Bone marrow (tissue), 2 donors: Measurements from ENCODE around the gene SMYD1.

Source experiments
- DNase-seq, 2 donors: peaks; one replicate each; lab custom pipeline; 2025; lab: John Stamatoyannopoulos, UW

The SMYD1 gene

GRCh38 chr2:88122141-88122884 is 54.7 kb downstream of the SMYD1 start:
- DNase-seq, result no peak

DNA sequence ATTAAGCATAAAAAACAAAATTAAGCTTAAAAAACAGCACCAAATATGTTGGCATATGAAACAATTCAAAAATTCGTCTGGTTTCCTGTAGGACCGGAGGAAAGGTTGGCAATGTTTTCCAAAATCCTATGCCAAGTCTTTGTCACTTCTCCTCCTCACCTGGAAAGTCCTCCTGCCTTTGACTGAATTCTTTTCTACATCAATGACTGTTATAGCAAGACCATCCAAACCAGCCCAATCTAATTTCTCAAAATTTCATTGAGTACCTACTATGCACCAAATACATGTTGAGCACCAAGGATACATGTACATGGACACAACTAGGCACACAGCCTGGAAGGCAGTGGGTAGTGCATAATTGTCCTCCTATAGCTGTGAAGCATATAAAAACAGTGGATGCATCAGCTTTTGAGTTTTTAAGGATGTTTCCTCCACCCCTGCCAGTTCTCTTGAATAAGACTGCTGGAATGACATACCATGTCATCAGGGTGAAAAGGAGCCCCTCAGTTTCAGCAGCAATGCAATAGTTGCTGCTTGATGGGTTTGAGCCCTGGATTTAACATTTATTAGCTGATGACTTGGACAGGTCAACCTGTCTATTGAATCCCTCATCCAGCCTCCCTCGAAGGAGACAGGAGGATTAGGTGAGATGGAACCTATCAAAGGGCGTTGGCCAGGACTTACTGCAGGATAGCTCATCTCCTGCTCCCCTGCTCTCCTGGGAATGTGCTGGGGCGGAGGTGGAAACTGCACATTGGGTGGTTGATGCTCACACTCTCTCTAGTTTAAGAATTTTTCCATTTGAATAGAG is 55.7 kb downstream of the SMYD1 start:
- DNase-seq, result no peak

GRCh38 chr2:88123975-88124917 is 56.6 kb downstream of the SMYD1 start:
- no peak for DNase-seq

GRCh38 chr2:88125344-88125923 is 57.8 kb downstream of the SMYD1 start:
- DNase-seq, result no peak

DNA sequence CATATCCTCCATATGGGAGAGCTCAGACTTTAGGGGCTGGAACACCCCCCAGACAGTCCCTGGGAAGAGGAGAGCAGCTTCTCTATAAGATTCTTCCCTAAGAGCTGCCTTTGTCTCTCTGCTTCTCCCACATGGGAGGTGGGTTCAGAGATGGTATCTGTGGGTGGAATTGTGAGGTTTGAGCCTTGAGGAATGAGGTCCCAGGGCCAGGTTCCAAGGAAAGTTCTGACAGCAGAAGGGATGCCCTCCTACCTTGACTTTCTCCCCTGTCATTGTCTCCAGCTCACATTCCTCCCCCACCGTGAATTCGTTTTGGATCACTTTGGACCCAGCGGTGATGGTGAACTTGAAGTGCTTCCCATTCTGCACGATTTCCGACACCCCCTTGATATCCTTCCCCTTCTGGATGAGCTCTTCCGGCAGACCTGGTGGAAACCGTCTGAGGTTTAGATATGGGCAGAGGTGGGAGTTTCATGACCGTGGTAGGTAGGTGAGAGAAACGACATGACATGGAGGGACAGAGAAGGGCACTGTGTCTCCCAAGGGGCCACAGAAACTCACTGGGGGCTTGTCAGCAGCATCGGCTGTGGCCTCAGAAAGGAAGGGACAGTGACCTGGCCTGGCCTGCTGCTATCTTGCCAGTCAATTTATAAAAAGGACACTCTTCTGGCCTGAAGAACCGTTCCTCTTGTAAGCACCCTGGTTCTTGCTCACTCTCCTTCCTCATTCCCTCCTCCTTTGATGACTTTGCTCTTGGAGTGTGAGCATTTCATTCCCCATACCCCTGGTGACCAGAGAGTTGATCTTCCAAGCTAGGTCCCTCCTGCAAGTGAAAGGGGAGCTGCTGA is 58.5 kb downstream of the SMYD1 start:
- DNase-seq, result no peak

DNA sequence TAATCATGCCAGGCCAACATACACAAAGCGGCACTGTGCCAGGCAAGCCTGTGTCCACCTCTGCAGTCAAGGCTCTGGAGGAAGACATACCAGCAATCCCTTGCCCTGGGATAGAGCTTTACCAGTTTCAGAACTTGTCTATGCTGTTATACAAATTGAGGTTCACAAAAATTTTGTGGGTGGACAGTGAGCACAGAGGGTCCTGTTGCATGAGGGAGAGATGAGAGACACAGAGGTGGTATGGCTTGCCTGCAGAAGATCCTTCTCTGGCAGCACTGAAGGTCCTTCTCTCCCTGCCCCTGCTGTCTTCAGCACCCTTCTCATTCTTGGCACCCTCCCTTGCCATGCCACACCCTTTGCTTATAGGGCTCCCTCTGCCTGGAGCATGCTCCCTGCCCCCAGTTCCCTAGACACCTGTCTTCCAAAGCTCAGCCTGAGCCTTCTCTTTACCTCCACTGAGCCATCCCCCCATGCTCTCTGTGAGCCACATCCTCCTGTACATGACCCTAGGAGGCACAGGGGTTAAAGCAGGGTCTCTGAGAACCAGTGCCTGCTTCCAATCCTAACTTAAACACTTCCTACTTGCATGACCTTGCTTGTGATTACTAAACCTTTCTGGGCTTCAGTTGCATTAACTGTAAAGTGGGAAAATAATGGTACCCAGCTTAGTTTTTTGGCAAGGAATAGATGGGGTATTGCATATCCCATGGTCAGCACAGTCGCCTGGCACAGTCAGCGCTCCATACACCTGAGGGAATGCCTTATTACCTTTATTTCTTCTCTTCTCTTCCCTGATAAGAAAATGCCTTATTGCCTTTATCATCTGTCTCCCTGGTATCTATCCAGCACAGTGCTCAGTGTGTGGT is 59.4 kb downstream of the SMYD1 start:
- no peak for DNase-seq

- no peak for DNase-seq
These were observed 59.9 kb downstream of the SMYD1 start for GRCh38 chr2:88127638-88127887.

GRCh38 chr2:88127888-88128653 is 60.4 kb downstream of the SMYD1 start, which contains the start of gene FABP1:
Gene FABP1 (minus strand): TSS chr2:88128062. CDS start chr2:88128017, 45 bp downstream.
- no peak for DNase-seq

GRCh38 chr2:88128654-88129312 is 61.2 kb downstream of the SMYD1 start:
- DNase-seq, result no peak

DNA sequence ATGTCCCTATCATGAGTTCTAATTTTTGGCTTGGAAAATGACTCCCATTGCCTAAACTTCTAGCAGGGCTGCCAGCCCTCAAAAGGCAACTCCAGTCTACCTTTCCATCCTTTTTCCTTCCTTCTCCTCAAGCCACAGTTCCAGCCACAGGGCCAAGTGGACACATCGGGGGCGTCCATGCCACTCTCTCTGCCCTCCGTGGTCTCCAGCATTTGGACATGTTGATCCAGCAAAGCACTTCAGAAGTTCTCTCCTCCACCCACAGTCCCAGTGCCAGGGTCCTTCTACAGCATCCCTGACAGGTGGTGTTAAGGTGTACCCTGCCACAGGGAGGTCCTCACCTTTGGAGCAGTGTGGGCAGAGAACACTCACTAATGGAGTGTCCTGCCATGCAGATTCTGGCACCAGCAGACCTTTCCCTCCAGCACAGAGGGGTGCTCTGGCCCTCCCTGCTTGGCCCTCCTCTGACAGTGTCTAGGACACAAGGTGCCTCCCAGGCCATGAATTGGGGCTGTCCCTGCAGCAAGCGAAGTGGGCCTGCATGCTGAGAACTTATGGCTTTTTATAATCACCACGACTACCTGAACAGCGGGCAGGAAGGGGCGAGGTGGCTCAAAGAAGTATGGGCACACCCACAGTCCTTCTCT is 61.8 kb downstream of the SMYD1 start:
- DNase-seq, result no peak

- DNase-seq, result no peak
These were observed 63.8 kb downstream of the SMYD1 start for GRCh38 chr2:88131201-88131998.

GRCh38 chr2:88131999-88132368 is 64.4 kb downstream of the SMYD1 start:
- no peak for DNase-seq

GRCh38 chr2:88133875-88134274 is 66.2 kb downstream of the SMYD1 start:
- DNase-seq, result no peak

GRCh38 chr2:88136817-88137216 is 69.2 kb downstream of the SMYD1 start:
- no peak for DNase-seq

DNA sequence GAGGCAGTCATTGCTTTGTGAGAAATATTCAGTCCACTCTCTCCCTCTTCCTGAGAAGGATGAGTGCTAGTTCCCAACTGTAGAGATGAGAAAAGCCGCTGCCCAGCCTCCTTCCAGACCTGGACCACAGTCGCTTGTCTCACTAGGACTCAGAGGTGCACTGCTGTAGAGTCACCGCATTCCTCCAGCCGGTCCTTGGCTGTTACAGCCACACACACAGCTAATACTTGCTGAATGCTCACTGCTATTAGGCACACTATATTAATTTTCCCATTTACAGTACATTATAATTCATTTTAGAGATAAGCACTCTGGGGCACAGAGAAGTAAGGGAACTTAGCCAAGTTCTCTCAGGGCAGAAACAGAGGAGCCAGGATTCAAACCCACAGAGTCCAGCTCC is 70.2 kb downstream of the SMYD1 start:
- no peak for DNase-seq

- no peak for DNase-seq
These were observed 71.6 kb downstream of the SMYD1 start for GRCh38 chr2:88139203-88139702.

- no peak for DNase-seq
These were observed 72.2 kb downstream of the SMYD1 start for GRCh38 chr2:88139804-88140203.
